Urothelium cell line (cell line): ENCODE data around the gene THSD4.

Experiments
- DNase-seq: peaks from one replicate; pipeline ENCODE4 v3.0.0; 2011; ENCODE audit warnings: low spot score, mixed read lengths
- FAIRE-seq: peaks from 2 replicates; lab custom pipeline; 2011; peaks lifted over from hg19 to GRCh38; lab: Jason Lieb, UNC

Gene THSD4

DNA sequence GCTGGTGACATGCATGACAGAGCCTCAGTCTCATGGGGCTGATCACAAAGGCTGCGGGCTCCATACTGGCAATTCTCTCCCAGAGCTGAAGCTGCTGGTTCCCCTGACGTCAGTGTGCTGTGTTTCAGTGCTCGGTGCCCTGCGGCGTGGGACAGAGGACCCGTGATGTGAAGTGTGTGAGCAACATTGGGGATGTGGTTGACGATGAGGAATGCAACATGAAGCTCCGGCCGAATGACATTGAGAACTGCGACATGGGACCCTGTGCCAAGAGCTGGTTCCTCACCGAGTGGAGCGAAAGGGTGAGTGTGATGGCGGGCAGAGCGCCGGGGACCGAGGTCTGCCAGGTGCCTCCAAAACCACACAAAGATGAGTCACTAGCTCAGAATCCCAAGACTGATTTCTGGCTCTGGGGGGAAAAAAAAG lies 633.0 kb downstream of the THSD4 start:
- no peak for FAIRE-seq
- DNase-seq: peak; percentile 85

DNA sequence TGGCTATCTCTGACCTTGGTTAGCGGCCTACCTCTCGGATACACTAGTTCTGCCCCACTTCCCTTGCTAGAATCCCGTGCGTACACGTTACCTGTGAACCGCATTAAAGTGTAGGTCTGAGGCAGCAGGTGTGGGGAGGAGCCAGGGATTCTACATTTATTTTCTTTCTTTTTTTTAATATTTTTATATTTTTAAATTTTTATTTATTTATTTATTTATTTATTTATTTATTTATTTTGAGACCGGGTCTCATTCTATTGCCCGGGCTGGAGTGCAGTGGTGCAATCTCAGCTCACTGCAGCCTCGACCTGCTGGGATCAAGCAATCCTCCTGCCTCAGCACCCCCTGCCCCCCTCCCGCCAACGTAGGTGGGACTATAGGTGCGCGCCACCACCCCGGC lies 634.2 kb downstream of the THSD4 start:
- FAIRE-seq (no peak), DNase-seq (no peak)

DNA sequence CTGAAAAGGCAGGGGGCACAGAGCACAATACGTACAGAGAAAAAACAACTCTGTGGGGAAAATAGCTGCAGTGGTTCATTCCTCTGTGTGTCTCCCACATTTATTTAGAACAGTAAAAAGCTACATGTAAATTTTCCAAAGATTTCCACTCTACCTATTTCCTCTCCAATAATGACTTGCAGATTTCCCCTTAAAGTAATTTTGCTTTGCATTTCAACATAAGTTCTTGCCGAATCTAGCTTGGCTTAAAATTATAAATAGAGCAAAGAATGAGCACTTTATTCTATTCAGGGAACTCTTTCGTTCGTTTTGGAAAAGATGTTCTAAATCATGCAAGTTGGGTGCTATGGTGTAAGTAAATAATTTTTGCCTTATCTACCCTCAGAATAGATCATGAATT lies 636.9 kb downstream of the THSD4 start:
- no peak for FAIRE-seq
- DNase-seq: no peak

DNA sequence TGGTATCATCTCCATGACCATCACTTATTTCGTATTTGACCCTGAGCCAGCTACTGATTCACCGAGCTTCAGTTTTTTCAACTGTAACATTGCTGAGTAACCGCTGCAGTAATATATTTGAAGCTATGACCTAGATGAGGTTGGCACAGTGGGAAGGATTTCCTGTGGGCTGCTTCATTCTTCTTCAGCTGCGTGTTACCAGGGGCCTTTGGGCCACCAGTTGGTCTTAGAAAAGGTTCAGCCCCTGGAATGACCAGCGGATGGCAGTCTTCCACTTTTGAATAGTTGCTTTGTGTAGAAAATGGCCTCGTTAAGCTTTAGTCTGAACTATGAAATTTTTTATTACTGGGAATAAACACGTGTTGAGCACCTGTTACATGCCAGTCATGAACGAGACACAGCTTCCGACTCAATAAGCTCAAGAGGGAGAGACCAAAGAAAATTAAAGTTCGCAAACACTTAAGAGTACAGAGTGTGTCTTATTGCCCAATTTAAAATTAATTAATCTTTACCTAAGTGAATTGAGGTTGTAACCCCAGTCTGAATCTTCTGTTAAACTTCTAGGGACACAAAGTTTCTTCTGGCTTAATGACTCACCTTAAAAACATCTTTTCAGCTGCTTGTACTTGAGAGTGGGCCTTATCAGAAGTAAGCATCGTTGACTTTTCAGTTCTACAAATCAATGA lies 637.5 kb downstream of the THSD4 start:
- DNase-seq: peak; percentile 84
- FAIRE-seq: no peak

DNA sequence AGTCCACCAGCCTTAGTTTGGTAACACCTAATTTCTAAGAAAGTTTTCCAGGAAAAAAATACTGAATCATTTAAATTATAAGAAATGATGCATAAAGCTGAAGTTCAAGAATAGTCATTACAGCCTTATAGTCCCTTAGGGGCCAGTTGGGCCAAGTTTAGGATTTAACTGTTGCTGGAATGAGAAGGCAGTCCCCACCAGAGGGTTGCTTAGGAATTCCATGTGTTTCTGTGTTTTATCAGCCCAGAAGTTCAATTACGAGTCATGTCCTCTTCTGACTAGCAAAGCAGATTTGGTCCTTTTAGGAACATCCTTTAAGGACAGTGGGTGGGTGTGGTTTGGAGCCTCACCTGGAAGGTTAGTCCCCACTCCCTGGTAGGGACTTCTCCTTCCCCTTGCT lies 638.1 kb downstream of the THSD4 start:
- no peak for FAIRE-seq
- DNase-seq: no peak

DNA sequence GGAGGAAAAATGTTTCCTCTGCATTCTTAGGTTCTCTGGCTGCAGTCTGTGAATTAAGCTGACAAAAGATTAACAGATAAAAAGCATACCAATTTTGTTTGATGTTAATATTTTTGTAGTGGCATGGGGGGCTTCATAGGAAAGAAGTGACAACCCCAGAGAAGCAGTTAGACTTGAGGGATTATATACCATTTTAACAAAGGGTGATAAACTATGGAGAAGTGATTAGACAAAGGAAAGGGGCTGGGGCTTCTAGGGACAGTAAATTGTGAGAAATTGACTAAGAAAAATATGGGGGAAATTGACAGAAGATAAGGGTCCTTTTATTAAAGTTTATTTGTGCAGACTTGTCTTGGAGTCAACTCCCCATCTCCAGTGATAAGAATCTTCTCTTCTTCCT lies 639.4 kb downstream of the THSD4 start:
- FAIRE-seq: no peak
- no peak for DNase-seq

DNA sequence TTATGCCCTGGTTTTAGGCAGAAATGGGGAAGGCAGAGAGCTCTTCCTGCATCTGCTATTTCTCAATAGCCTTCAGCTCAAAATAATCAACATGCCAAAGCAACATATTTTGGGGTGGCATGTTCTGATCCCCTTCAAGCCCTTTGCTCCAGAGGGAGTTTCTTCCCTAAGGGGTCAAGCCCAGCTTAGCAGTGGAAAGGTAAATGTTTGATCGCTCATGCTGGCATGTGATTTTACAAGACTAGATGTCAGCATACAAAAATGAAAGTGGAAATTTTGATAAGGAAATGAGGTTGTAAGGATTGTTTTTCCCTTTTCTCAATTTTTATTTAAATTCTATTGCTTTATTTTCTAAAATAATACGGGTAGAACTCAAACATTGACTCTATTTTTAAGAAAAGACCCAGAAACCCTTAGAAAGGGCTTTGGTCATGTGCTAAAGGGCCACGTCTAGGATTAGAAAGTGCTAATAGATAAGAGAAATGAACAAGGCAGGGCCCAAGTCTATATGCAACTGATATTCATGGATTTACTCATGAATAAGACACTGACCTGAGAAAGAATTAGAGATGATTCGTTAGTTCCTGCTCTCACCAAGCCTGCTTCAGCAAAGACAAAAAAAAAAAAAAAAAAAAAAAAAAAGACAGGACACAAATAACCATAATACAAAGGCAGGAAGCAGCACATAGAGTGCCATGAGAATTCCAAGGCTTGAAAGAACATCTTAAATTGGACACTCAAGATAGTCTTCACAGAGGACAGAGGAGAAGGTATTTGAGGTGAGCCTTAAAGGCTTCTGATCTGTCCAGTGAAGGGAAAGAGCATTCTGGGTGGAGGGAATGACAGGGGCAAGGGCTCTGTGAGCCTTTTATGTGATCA lies 640.1 kb downstream of the THSD4 start:
- FAIRE-seq: peak; percentile 20
- no peak for DNase-seq

DNA sequence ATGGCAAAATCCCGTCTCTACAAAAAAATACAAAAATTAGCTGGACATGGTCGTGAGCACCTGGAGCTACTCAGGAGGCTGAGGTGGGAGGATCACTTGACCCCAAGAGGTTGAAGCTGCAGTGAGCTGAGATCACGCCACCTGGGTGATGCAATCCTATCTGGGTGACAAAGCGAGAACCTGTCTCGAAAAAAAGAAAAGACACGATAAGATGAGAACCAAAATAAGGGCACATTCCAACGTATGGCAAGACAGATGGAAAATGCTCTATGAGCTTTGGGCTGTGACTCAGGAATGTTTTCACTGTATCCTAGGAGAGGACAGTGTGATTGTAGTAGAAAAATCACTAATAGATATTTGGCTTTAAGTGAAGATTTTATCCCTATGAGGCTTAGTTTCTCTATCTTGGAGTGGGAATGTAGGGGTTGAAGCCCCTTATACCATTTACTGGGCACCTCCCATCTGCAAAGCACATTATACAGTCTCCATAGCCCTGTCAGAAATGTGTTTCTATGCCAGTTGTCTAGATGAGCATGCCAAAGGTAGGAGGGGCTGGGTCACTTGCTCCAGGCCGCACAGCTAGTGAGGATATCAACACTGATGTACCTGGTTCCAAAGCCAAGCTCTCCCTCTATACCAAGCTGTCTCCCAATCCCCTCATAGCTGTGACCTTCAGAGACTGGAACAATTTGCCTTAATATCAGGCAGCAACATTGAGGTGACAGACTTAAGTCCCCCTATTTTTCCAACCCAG lies 641.5 kb downstream of the THSD4 start:
- DNase-seq (no peak), FAIRE-seq (no peak)

DNA sequence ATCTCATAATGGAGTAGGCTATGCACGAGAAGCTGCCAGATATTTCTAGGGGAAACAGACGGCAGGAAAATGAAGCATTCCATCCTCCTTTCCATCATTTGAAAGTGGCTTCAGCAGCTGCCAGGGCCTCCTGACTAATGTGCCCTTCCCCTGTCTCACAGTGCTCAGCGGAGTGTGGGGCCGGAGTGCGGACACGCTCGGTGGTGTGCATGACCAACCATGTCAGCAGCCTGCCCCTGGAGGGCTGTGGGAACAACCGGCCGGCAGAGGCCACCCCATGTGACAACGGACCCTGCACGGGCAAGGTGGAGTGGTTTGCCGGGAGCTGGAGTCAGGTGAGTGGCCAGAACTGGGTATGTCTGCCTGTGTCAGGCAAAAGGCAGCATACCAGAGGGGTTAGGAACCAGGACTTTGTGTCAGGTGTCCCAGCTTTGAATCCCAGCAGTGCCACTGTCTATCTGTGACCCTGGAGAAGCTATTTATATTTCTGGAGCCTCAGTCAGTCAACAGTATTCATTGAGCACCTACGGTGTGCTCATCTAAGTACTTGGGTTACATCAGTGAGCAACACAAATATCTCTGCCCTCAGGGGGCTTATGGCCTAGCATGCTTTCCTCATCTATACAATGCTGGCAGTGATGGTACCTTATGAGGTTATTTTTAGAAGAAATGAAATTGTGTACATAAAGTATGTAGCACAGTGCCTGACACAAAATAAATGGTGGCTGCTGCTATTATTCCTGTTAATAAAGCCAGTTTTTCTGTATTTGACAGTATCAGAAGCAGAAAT lies 642.7 kb downstream of the THSD4 start:
- FAIRE-seq (no peak), DNase-seq (no peak)

DNA sequence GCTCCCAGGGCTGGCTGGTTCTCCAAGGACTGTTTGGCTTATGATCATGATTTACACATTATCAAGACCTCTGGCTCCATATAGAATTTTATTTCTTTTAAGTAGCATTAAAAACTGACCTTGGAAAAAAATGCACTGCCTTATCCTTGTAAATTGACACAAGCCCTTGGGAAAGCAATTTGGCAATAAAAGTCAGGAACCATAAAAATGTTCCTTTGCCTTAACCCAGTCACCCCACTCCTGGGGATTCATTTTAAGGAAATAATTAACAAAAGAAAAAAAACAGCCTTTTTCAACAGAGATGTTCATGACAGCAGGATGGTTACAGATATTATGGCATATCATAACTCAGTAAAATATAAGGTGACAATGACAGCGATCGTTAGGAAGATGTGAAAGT lies 643.4 kb downstream of the THSD4 start:
- FAIRE-seq: no peak
- DNase-seq: no peak

DNA sequence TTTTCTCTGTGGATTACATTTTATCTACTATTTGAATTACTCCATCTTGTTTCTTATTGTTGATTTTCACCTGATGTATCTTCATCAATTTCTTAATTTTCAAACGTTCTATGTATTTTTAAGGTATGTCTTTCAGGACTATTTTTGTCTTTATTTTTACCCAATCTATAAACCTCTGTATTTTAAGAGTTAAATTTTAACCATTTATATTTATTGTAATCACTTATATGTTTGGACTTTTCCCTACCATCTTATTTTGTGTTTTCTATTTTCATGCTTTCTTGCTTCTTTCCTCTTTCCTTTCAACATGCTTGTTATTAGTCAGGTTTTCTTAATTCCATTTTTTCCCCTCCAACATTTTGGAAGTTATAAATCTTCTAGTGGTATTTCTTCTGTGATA lies 645.6 kb downstream of the THSD4 start:
- FAIRE-seq (no peak), DNase-seq (no peak)

DNA sequence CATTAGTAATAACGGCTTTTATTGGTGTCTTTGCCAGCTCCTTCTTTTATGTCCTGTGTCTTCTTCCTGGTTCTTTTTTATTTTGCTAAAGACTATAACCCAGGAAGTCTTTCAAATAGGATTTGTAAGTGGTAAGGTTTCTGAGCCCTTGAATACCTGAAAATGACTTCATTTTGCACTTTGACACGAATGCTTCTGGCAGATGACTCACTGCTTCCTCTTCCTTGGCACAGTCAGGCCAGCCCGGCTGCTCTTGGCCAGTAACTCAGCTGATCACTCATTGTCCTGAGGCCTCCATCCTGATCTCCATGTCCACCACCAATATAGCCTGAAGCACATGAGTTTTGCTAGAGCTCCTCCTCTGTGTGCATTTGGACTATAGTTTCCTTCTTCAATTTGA lies 646.4 kb downstream of the THSD4 start:
- peak; percentile 80 for DNase-seq
- FAIRE-seq: peak; percentile 13

DNA sequence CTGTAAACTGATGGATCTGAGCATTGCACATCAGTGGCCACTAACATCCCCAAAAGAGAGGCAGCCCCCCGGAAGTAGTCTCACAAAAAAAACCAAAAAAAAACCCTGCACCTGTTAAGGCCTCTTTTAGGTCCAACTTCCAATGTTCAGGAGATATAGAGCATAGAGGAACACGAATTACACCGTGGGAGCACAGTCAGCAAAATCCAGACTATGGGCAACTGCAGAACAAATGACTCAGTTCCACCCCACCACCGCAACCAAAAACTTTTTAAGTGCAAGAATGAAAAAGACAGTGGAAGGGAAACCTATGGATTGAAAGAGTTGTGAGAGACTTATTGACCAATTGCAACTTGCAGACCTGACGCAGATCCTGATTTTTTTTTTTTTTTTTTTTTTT lies 652.9 kb downstream of the THSD4 start:
- FAIRE-seq: no peak
- DNase-seq: no peak

DNA sequence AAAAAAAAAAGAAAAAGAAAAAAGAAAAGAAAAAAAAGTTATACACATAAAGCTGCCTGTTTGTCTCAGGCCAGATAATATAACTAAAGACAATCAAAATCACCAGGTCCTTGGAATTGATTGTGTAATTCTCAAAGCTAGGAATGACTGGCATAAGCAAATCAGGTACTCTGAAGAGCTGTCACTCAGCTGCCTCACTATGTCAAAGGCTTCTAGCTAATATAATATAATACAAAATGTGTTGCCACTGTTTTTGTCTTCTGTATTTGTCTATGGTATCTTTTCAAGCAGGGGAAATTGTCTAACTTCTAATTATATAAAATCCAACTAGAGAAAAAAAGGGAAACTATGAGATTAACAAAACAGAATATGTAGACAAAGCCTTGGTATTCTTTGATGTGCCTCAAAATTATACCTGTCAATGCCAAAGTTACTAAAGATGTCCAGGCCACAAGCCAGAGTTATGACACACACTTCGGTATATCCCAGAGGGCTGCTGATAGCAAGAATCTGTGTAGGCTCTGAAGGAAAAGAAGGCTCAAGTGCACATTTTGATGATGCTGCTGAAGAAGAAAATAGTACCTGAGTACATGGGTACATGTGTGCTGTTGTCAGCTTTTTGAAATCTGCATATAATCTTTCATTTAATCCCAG lies 658.1 kb downstream of the THSD4 start:
- no peak for FAIRE-seq
- DNase-seq: no peak

DNA sequence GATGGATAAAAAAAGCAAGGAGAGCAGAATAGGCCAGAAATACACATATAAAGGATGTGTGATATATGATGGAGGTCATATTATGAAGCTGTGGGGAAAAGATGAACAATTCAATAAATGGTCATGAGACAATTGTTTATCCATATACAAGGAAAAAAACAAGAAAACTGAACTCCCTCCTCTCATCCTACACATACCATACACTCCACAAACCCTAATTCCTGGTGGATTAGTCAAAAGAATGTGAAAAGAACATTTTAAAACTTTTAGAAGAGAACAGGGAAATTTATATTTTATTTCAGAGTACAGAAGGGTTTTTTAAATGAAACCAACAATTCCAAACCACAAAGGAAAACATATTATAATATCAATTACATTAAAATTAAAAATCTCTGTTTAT lies 660.6 kb downstream of the THSD4 start:
- DNase-seq (no peak), FAIRE-seq (no peak)

DNA sequence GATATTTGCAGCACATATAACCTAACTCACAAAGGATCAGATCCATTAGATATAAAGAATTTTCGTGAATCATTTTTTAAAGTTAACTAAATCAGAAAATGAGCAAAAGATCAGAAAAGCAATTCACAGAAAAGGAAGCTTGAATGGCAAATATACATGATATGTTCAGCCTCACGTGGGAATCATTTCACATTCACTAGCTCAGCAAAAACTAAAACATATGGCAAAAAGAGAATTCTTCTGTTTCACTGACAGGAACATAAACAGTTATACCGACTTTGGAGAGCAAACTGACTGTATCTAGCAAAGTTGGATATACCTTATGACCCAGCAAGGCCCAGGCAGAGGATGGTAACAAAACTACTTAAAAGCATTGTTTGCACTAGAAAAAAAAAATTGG lies 661.0 kb downstream of the THSD4 start:
- DNase-seq (no peak), FAIRE-seq (no peak)

DNA sequence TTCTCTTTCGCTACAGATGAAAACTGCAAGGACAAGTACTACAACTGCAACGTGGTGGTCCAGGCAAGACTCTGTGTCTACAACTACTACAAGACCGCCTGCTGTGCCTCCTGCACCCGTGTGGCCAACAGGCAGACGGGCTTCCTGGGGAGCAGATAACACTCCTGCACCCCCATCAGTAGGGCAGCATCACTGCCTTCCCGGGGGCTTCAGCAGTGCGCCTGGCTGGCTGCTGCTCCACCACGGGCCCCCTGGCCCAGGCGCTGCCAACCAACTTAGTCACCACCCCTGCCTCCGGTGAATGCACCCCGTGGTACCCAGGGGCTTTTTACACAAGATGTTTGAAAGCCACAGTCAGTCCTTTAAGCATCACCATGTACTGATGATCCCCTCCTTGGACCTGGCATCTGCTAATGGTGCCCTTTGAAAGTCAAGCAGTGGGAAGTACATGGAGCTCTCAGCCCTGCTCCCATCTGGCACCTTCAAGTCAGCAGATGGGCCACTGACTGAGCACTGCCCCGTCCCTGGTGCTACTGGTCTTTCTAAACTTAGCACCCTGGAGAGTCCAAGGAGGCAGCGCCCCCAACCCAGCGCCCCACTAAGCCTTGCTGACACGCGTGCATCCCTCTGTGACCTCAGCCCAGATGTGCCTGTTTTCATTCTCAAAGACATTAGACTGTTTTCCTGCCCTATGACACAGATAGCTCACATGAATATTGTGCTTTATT lies 662.1 kb downstream of the THSD4 start:
- DNase-seq (no peak), FAIRE-seq (no peak)

DNA sequence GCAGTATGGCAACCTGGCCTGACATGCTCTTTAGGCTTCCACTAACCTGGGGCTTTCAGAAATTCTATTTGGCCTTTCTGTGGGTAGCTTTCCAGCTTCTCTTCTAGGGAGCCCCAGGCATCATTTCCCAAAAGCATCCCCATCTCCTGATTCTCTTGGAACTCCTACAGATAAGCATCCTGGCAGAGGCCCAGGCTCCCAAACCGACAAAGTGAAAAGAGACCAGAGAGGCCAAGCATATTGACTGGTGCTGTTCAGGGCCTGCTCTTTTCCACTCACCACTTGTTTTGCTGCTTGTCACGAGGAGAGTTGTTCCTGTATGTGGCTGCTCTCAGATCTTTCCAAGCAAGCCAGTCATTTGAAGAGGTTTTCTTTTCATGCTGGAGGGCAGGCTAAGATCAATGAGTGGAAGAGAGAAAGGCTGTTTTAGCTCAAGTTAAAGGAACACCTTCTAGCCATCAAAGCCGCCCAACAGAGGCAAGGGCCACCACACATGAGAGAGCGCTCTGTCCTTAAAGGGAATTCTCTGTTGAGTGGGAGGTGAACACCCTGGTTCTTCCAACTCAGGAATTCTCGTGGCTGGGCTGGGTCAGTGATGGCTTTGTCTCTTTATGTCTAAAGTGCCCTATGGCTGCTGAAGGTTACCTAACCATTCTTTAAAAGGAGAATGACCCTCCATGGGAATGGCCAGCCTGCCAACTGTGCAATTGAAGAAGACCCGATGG lies 664.0 kb downstream of the THSD4 start:
- DNase-seq (no peak), FAIRE-seq (no peak)
